Esophagus muscularis mucosa (tissue), 3 donors: ENCODE data around the gene AGO1.
"Not testable (repeated sequence)": the region's sequence is repeated elsewhere in the genome, so short reads cannot be mapped to it uniquely, and the experiment has no call there.

ENCODE experiments used
- POLR2A ChIP-seq: fragments of 450-650 bp; IDR thresholded peaks from one replicate; pipeline ENCODE4 v1.6.1; 2017; ENCODE audit warnings: antibody characterized with exemption, moderate library complexity, mild to moderate bottlenecking, low read depth
- POLR2AphosphoS5 ChIP-seq, 2 donors: sonication (generic); formaldehyde crosslinking; IDR thresholded peaks; one replicate each; pipeline ENCODE4 v1.6.1; 2017; ENCODE audit warnings: antibody characterized with exemption in 2 of 2
- TF ChIP-seq, protein P1 (sequence below), 3 experiments: fragments of 200-600 bp in 2 of 3; fragments of 450-650 bp in 1 of 3; sonication (generic) in 2 of 3; IDR thresholded peaks; one replicate each; pipeline ENCODE4 v1.5.1; 2017 to 2019; ENCODE audit warnings: antibody characterized with exemption in 3 of 3, mild to moderate bottlenecking in 2 of 3, moderate library complexity in 1 of 3

DNA sequence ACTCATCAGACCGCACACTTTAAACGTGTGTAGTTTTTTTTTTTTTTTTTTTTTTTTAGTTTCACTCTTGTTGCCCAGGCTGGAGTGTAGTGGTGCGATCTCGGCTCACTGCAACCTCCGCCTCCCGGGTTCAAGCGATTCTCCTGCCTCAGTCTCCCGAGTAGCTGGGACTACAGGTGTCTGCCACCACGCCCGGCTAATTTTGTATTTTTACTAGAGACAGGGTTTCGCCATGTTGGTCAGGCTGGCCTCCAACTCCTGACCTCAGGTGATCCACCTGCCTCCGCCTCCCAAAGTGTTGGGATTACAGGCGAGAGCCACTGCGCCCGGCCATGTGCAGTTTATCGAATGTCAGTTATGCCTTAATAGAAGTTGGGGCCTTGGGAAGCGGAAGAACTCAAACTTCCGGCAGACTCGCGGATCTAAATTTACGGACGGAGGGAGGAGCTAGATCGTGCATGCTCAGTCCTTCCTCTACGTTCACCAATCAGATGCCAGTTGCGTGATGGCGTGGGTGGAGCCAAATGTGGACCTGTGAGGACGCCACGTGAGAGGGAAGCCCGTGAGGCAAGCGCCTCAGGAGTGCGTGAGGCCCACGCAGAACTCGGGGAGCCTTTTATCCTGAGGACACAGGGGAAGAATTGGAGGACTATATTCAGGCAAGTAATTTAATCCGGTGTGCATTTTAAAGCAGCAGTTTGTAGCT is 13.6 kb upstream of the AGO1 start:
- TF ChIP-seq, protein P1, sequence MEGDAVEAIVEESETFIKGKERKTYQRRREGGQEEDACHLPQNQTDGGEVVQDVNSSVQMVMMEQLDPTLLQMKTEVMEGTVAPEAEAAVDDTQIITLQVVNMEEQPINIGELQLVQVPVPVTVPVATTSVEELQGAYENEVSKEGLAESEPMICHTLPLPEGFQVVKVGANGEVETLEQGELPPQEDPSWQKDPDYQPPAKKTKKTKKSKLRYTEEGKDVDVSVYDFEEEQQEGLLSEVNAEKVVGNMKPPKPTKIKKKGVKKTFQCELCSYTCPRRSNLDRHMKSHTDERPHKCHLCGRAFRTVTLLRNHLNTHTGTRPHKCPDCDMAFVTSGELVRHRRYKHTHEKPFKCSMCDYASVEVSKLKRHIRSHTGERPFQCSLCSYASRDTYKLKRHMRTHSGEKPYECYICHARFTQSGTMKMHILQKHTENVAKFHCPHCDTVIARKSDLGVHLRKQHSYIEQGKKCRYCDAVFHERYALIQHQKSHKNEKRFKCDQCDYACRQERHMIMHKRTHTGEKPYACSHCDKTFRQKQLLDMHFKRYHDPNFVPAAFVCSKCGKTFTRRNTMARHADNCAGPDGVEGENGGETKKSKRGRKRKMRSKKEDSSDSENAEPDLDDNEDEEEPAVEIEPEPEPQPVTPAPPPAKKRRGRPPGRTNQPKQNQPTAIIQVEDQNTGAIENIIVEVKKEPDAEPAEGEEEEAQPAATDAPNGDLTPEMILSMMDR (IDR thresholded peaks at IDR 0.05): not testable (repeated sequence)
- TF ChIP-seq POLR2AphosphoS5 (IDR thresholded peaks at IDR 0.05); POLR2A: not testable (repeated sequence)
